ACC112 (cell line): ENCODE measurements around the gene OR52W1.

Source experiments
- H2AFZ ChIP-seq: fragments of 200-600 bp; sonication (generic); one replicate; pipeline ENCODE4 v1.6.0; 2017; ENCODE audit warnings: antibody characterized with exemption, low read length; ENCODE audit not compliant: unreplicated experiment
- H3K27ac ChIP-seq: fragments of 200-600 bp; sonication (generic); 2 replicates; pipeline ENCODE4 v1.5.1; 2014; ENCODE audit warnings: low read depth, mild to moderate bottlenecking, antibody characterized with exemption, low read length, moderate library complexity
- H3K27me3 ChIP-seq: fragments of 200-600 bp; sonication (generic); 2 replicates; pipeline ENCODE4 v1.6.1; 2014; ENCODE audit warnings: mild to moderate bottlenecking, antibody characterized with exemption, low read length, moderate library complexity, mixed read lengths; ENCODE audit not compliant: insufficient read depth
- H3K36me3 ChIP-seq: fragments of 200-600 bp; sonication (generic); 2 replicates; pipeline ENCODE4 v1.6.1; 2016; ENCODE audit warnings: mild to moderate bottlenecking, antibody characterized with exemption, low read length, moderate library complexity, mixed read lengths; ENCODE audit not compliant: insufficient read depth
- H3K4me1 ChIP-seq: fragments of 200-600 bp; sonication (generic); one replicate; pipeline ENCODE4 v1.6.1; 2016; ENCODE audit warnings: low read length, mixed read lengths; ENCODE audit not compliant: insufficient read depth, unreplicated experiment, control insufficient read depth
- H3K4me3 ChIP-seq: fragments of 200-600 bp; sonication (generic); 2 replicates; pipeline ENCODE4 v1.5.1; 2014; ENCODE audit warnings: mild to moderate bottlenecking, low read depth, low read length
- H3K79me2 ChIP-seq: fragments of 200-600 bp; sonication (generic); one replicate; pipeline ENCODE4 v1.6.0; 2016; ENCODE audit warnings: low read length; ENCODE audit not compliant: control insufficient read depth, unreplicated experiment, insufficient read depth

The OR52W1 gene

GRCh38 chr11:6200975-6201374 lies 2.0 kb downstream of the OR52W1 start:
- no peaks in the 10 kb centered on the region for H3K79me2 ChIP-seq
- no peaks in the 10 kb centered on the region for H3K4me1 ChIP-seq
- H3K27ac ChIP-seq, result no peak overlapping the region
- no peaks in the 10 kb centered on the region for H3K36me3 ChIP-seq
- no peak overlapping the region for H2AFZ ChIP-seq
- H3K4me3 ChIP-seq, result no peak overlapping the region
- no peaks in the 10 kb centered on the region for H3K27me3 ChIP-seq

GRCh38 chr11:6201481-6201880 lies 2.5 kb downstream of the OR52W1 start:
- H3K4me3 ChIP-seq, result no peak overlapping the region
- H3K4me1 ChIP-seq, result no peaks in the 10 kb centered on the region
- H3K36me3 ChIP-seq, result no peaks in the 10 kb centered on the region
- H2AFZ ChIP-seq, result no peak overlapping the region
- H3K79me2 ChIP-seq, result no peaks in the 10 kb centered on the region
- H3K27me3 ChIP-seq, result no peaks in the 10 kb centered on the region
- no peak overlapping the region for H3K27ac ChIP-seq

GRCh38 chr11:6202041-6202440 lies 3.0 kb downstream of the OR52W1 start:
- no peaks in the 10 kb centered on the region for H3K4me1 ChIP-seq
- no peak overlapping the region for H3K27ac ChIP-seq
- no peak overlapping the region for H3K4me3 ChIP-seq
- H3K36me3 ChIP-seq, result no peaks in the 10 kb centered on the region
- H2AFZ ChIP-seq, result no peak overlapping the region
- no peaks in the 10 kb centered on the region for H3K79me2 ChIP-seq
- no peaks in the 10 kb centered on the region for H3K27me3 ChIP-seq

GRCh38 chr11:6203327-6203726 lies 4.3 kb downstream of the OR52W1 start:
- Histone ChIP-seq H3K4me1 (no peaks in the 10 kb centered on the region), H3K27me3 (no peaks in the 10 kb centered on the region), H3K27ac (no peak overlapping the region), H2AFZ (no peak overlapping the region), H3K4me3 (no peak overlapping the region), H3K79me2 (no peaks in the 10 kb centered on the region), H3K36me3 (no peaks in the 10 kb centered on the region)

- Histone ChIP-seq H2AFZ (no peak overlapping the region), H3K4me1 (no peaks in the 10 kb centered on the region), H3K4me3 (no peak overlapping the region), H3K27me3 (no peaks in the 10 kb centered on the region), H3K27ac (no peak overlapping the region), H3K79me2 (no peaks in the 10 kb centered on the region), H3K36me3 (no peaks in the 10 kb centered on the region)
Measured at GRCh38 chr11:6204706-6205105, 5.7 kb downstream of the OR52W1 start.

GRCh38 chr11:6205366-6205765 lies 6.3 kb downstream of the OR52W1 start, which contains the start of gene C11orf42:
TSS of gene C11orf42 (plus strand) at chr11:6205557. CDS start at chr11:6205616, 59 bp downstream.
- H2AFZ ChIP-seq, result no peak within 1 kb of the TSS
- H3K27ac ChIP-seq, result no peak within 1 kb of the TSS

GRCh38 chr11:6206456-6207180 lies 7.6 kb downstream of the OR52W1 start:
- Histone ChIP-seq H3K36me3 (no peaks in the 10 kb centered on the region), H3K4me1 (no peaks in the 10 kb centered on the region), H3K4me3 (no peak overlapping the region), H3K27me3 (no peaks in the 10 kb centered on the region), H3K27ac (no peak overlapping the region), H2AFZ (no peak overlapping the region), H3K79me2 (no peaks in the 10 kb centered on the region)

More at GRCh38 chr11:6205366-6205765, 6.3 kb downstream of the OR52W1 start, which contains the start of gene C11orf42:
- Histone ChIP-seq H3K79me2 (no peaks in the 10 kb centered on the region), H3K36me3 (no peaks in the 10 kb centered on the region), H3K4me1 (no peaks in the 10 kb centered on the region), H3K27me3 (no peaks in the 10 kb centered on the region), H3K4me3 (no peak within 1 kb of the TSS)

- Histone ChIP-seq H3K79me2 (no peaks in the 10 kb centered on the region), H3K4me1 (no peaks in the 10 kb centered on the region), H3K27me3 (no peaks in the 10 kb centered on the region), H3K27ac (no peak overlapping the region), H3K4me3 (no peak overlapping the region), H2AFZ (no peak overlapping the region), H3K36me3 (peaks cover 7% of the 10 kb centered on the region; the same call in 1 of the 2 replicates)
Measured at GRCh38 chr11:6209801-6210200, 10.8 kb downstream of the OR52W1 start.

- Histone ChIP-seq H3K36me3 (peaks cover 13% of the 10 kb centered on the region), H3K27ac (no peak overlapping the region), H3K27me3 (no peaks in the 10 kb centered on the region)
Measured at GRCh38 chr11:6210274-6210955, 11.4 kb downstream of the OR52W1 start.

GRCh38 chr11:6214530-6214929 lies 15.5 kb downstream of the OR52W1 start:
- peaks cover 7% of the 10 kb centered on the region for H3K4me1 ChIP-seq
- H3K27ac ChIP-seq, result no peak overlapping the region
- H3K27me3 ChIP-seq, result no peaks in the 10 kb centered on the region
- no peaks in the 10 kb centered on the region for H3K79me2 ChIP-seq
- H2AFZ ChIP-seq, result no peak overlapping the region
- H3K36me3 ChIP-seq, result peaks cover 21% of the 10 kb centered on the region
- no peak overlapping the region for H3K4me3 ChIP-seq

More at GRCh38 chr11:6210274-6210955, 11.4 kb downstream of the OR52W1 start:
- Histone ChIP-seq H3K79me2 (no peaks in the 10 kb centered on the region), H3K4me3 (no peak overlapping the region), H2AFZ (no peak overlapping the region), H3K4me1 (no peaks in the 10 kb centered on the region)

- Histone ChIP-seq H3K27ac (no peak overlapping the region), H3K4me1 (peaks cover 13% of the 10 kb centered on the region), H3K36me3 (peaks cover 28% of the 10 kb centered on the region), H3K79me2 (no peaks in the 10 kb centered on the region), H2AFZ (no peak overlapping the region), H3K27me3 (no peaks in the 10 kb centered on the region), H3K4me3 (no peak overlapping the region)
Measured at GRCh38 chr11:6216501-6216900, 17.5 kb downstream of the OR52W1 start.
